Peyer's patch (tissue), 4 donors: ENCODE data around the gene B3GAT3. TPM values are rescaled to one million over a fixed set of nuclear protein-coding genes. Genes with fewer than 3 reads are reported as not detected.
A peak's percentile ranks its signal among the peaks of the same experiment; 100 is the strongest.
"Not testable (repeated sequence)": the region's sequence is repeated elsewhere in the genome, so short reads cannot be mapped to it uniquely, and the experiment has no call there.

Source experiments
- DNase-seq, 3 donors: peaks; one replicate each; pipeline ENCODE4 v3.0.0-alpha.2; 2017 to 2019
- H3K27ac ChIP-seq, 4 donors: fragments of 200-600 bp; sonication (generic); one replicate each; pipeline ENCODE4 v1.5.1; 2016 to 2019
- H3K27me3 ChIP-seq, 2 donors: fragments of 200-600 bp; sonication (generic); one replicate each; pipeline ENCODE4 v1.5.1; 2019
- H3K36me3 ChIP-seq, 3 donors: fragments of 200-600 bp; sonication (generic); one replicate each; pipeline ENCODE4 v1.5.1; 2016 to 2019
- H3K4me1 ChIP-seq, 4 donors: fragments of 200-600 bp; sonication (generic); one replicate each; pipeline ENCODE4 v1.5.1; 2016 to 2019
- H3K4me3 ChIP-seq, 4 donors: fragments of 200-600 bp; sonication (generic); 1 replicate in 3 of 4; 2 replicates in 1 of 4; pipeline ENCODE4 v1.5.1; 2016 to 2019; ENCODE audit warnings: mild to moderate bottlenecking in 1 of 4
- H3K9me3 ChIP-seq, 4 donors: fragments of 200-600 bp; sonication (generic); one replicate each; pipeline ENCODE4 v1.5.1; 2016 to 2019; ENCODE audit warnings: mild to moderate bottlenecking in 1 of 4
- POLR2A ChIP-seq, 2 donors: fragments of 450-650 bp; IDR thresholded peaks; one replicate each; pipeline ENCODE4 v1.5.1; 2017; ENCODE audit warnings: antibody characterized with exemption in 2 of 2, mild to moderate bottlenecking in 2 of 2, moderate library complexity in 2 of 2
- total RNA-seq, 4 donors: library from RNA; depleted of rRNA; stranded (reverse); fragments of >200 nt; gene quantifications; one replicate each; pipeline ENCODE4 v1.1.0, GENCODE V29; 2016
- TF ChIP-seq, protein P1 (sequence below), 6 experiments: fragments of 450-650 bp in 4 of 6; fragments of 200-600 bp in 2 of 6; sonication (generic) in 1 of 6; IDR thresholded peaks; one replicate each; pipeline ENCODE4 v1.5.1; 2017 to 2019; ENCODE audit warnings: antibody characterized with exemption in 6 of 6, mild to moderate bottlenecking in 3 of 6, moderate library complexity in 1 of 6

The B3GAT3 gene
- total RNA-seq, 4 donors from 2014 or later, result 26.6 to 88.3 (median 38.0) TPM

DNA sequence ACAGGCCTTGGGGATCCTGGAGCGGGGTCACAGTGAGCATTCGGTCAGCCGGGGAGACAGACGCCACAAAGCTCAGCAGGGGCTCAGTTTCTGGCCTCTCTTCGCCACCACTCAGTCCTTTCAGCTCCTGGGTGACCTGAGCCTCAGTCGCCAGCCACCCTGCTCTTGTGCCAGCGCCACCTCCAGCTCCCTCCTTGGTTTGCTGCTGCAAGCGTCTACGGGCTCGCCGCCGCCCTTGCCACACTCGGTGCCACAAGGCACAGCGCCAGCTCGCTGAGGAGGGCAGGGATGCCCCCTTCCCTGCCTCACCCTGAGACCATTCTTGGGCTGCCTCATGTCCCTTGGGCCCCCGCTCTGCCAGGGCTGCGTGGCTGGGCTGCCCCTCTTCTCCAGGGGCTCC, 46.6 kb downstream of the B3GAT3 start:
- Histone ChIP-seq H3K27ac (peak overlapping the region in 3 of 4 donors; percentile 81 to 93 (median 89)), H3K4me1 (peaks cover 0 to 27% (median 3%) of the 10 kb centered on the region in 4 donors), H3K9me3 (no peaks in the 10 kb centered on the region), H3K36me3 (peaks cover 0 to 48% (median 0%) of the 10 kb centered on the region in 3 donors), H3K4me3 (peak overlapping the region; percentile 61 to 83 (median 68)), H3K27me3 (no peaks in the 10 kb centered on the region)
- DNase-seq, result peak in 2 of 3 donors; percentile 61 to 69
- TF ChIP-seq, protein P1, sequence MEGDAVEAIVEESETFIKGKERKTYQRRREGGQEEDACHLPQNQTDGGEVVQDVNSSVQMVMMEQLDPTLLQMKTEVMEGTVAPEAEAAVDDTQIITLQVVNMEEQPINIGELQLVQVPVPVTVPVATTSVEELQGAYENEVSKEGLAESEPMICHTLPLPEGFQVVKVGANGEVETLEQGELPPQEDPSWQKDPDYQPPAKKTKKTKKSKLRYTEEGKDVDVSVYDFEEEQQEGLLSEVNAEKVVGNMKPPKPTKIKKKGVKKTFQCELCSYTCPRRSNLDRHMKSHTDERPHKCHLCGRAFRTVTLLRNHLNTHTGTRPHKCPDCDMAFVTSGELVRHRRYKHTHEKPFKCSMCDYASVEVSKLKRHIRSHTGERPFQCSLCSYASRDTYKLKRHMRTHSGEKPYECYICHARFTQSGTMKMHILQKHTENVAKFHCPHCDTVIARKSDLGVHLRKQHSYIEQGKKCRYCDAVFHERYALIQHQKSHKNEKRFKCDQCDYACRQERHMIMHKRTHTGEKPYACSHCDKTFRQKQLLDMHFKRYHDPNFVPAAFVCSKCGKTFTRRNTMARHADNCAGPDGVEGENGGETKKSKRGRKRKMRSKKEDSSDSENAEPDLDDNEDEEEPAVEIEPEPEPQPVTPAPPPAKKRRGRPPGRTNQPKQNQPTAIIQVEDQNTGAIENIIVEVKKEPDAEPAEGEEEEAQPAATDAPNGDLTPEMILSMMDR (IDR thresholded peaks at IDR 0.05), result no peak
- no peak for TF ChIP-seq POLR2A (IDR thresholded peaks at IDR 0.05)

DNA sequence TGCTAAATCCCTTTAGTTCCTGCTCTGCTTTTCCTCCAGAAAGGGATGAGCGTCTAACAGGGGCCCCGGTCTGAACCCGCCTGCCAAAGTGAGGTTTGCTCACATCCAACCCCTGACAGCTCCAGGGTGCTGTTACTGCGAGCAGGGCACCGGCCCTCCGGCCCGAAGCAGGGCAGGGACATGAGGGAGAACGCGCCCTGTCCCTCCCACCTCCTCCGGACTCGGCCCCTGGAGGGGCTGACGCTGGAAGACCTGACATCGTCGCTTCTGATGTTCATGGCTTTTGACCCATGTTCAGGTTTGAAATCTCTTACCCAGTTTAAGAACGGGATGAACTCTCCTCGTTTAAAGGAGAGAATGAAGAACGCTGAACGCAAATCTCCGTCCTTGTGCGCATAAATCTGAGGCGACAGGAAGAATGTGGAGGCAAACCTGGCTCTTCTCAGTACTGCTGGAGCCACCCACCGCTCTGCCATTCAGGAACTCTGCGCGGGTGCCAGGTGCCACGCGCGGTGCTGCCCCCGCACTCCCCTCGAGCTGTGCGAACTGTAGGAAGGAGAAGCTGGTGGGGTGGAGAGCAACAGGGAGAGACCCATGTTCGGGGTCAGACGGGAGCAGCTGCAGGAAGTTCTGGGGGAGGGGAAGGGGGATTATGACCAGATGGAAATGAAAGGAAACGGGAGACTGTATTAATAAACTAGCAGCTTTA, 47.3 kb downstream of the B3GAT3 start:
- Histone ChIP-seq H3K27me3 (no peaks in the 10 kb centered on the region), H3K4me1 (peaks cover 0 to 27% (median 3%) of the 10 kb centered on the region in 4 donors), H3K27ac (peak overlapping the region; percentile 81 to 93 (median 88)), H3K36me3 (peaks cover 0 to 48% (median 0%) of the 10 kb centered on the region in 3 donors), H3K4me3 (peak overlapping the region; percentile 61 to 83 (median 68)), H3K9me3 (no peaks in the 10 kb centered on the region)
- peak; percentile 37 to 63 (median 61) for DNase-seq
- no peak for TF ChIP-seq POLR2A (IDR thresholded peaks at IDR 0.05)
- TF ChIP-seq, protein P1 (IDR thresholded peaks at IDR 0.05), result no peak

DNA sequence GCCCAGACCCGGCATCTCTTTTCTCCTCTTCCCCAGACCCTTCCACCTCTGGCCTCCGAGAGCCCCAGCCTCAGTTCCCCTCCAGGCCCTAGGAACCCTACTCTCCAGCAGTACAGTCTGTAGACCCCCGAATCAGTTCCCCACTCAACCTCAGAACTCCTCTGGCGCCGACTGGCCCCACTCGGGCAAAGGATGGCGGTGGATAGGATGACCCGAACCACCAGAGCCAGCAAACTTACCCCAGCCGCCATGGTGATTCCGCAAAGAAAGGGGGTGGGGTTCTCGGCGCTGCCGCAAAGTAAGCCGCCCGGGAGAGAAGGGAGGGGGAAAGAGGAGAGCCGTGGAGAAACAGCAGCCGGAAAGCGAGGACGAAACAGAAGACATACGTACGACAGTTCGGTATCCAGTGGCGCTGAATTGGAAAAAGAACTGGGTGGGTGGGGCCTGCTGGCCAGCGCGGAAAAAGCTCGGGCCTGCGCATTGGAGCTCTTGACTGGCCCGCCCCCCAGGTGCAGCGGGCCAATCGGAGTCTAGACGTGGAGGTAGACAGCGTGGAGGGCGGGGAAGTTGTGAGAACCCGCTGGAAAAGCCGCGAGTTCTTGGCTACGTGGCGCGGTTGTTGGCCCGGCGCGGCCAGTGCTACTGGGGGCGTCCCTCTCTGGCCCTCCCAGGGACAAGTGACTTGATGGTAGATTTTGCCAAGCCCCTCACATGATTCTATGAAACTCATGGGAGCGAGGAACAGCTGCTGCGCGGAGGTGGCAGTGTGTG, 48.0 kb downstream of the B3GAT3 start, which contains the start of gene EEF1G:
TSS of gene EEF1G (minus strand) at position 300 of the 771 bp plus-strand sequence. CDS start at position 251, 49 bp downstream.
- H3K4me1 ChIP-seq, result peaks cover 0 to 27% (median 3%) of the 10 kb centered on the region in 4 donors
- H3K36me3 ChIP-seq, result peaks cover 0 to 49% (median 0%) of the 10 kb centered on the region in 3 donors
- peak; percentile 98 to 99 (median 98) for DNase-seq
- no peaks in the 10 kb centered on the region for H3K27me3 ChIP-seq
- no peaks in the 10 kb centered on the region for H3K9me3 ChIP-seq
- H3K27ac ChIP-seq, result peak within 1 kb of the TSS; percentile 82 to 93 (median 88)
- peak; percentile 79 to 87 for TF ChIP-seq POLR2A (IDR thresholded peaks at IDR 0.05)
- TF ChIP-seq, protein P1 (IDR thresholded peaks at IDR 0.05), result peak in 1 of 6 experiments; percentile 6
- peak within 1 kb of the TSS; percentile 74 to 83 (median 79) for H3K4me3 ChIP-seq

DNA sequence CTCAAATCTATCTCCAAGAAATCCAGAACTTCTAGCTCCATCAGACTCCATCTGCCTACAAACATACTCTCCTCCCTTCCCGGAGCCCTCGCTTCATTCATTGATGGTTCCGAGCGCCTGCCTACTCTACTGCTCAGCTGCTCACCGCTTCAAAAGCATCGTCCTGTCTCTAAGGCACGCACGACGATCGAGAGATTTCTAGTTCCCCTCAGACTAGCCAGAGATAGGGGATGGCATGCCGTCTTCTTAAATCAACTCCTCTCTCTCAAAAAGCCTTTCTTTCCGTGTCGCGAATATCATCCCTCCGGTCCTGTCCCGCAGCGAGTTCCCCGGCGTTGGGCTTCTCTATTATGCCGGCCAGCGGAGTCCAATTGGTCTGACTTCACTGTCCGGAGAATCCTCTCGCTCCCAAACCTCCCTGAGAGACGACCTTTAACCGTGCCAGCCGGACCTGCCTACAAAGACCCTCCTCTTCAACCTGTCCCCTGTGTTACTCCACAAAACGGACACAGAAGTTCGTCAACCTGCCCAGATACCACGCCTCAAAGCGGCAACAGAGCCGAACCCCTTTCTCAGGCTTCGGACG, 48.7 kb downstream of the B3GAT3 start:
- TF ChIP-seq, protein P1 (IDR thresholded peaks at IDR 0.05), result no peak
- no peak for TF ChIP-seq POLR2A (IDR thresholded peaks at IDR 0.05)
- DNase-seq, result no peak
- Histone ChIP-seq H3K4me3 (peak overlapping the region; percentile 74 to 83 (median 79)), H3K36me3 (peaks cover 0 to 49% (median 0%) of the 10 kb centered on the region in 3 donors), H3K27me3 (no peaks in the 10 kb centered on the region), H3K4me1 (peaks cover 0 to 27% (median 3%) of the 10 kb centered on the region in 4 donors), H3K9me3 (no peaks in the 10 kb centered on the region), H3K27ac (peak overlapping the region; percentile 77 to 89 (median 80))

DNA sequence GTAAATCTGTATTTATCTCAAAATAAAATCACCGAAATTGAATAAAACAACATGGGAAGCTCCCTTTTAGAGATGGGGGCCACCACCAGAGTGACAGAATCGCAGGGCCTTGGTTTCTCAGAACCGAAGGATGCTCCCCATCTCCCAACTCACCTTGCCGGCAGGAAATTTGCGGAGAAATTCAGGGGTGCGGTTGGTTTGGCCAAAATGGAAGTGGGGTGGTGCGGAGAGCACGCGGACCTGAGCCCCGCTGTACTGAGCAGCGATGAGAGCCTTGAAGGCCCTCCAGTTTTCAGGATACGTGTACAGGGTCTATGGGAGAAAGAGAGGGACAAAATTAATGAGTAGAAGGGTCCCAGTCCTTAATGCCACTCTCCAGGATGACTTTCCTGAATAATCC, 49.4 kb downstream of the B3GAT3 start:
- TF ChIP-seq, protein P1 (IDR thresholded peaks at IDR 0.05), result no peak
- no peak for TF ChIP-seq POLR2A (IDR thresholded peaks at IDR 0.05)
- peak overlapping the region; percentile 74 to 83 (median 79) for H3K4me3 ChIP-seq
- H3K9me3 ChIP-seq, result no peaks in the 10 kb centered on the region
- H3K4me1 ChIP-seq, result peaks cover 0 to 27% (median 3%) of the 10 kb centered on the region in 4 donors
- H3K27me3 ChIP-seq, result no peaks in the 10 kb centered on the region
- peaks cover 0 to 53% (median 0%) of the 10 kb centered on the region in 3 donors for H3K36me3 ChIP-seq
- peak in 1 of 3 donors; percentile 8 for DNase-seq
- peak overlapping the region in 3 of 4 donors; percentile 78 to 89 (median 82) for H3K27ac ChIP-seq

DNA sequence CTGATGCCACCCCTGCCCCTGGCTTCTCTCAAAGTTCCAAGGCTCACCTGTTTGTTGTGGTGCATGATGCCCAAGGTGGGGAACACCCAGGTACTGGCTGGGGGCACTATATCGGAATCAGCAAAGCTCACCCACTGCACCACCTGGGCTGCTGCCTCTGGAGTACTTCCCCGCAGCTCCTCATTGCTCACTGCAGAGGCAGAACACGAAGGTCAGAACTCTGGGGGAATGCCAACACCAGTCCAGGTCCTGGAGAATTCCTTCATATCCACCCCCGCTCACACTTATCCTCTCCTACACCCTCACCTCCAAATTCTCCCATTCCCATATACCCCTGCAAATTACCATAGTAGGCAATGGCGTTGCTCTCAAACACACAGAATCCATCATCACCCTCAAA, 50.3 kb downstream of the B3GAT3 start:
- not testable (repeated sequence) for H3K27ac ChIP-seq, H3K27me3 ChIP-seq, H3K9me3 ChIP-seq, H3K4me3 ChIP-seq
- peaks cover 0 to 62% (median 0%) of the 10 kb centered on the region in 3 donors for H3K36me3 ChIP-seq
- peak in 1 of 3 donors; percentile 11 for DNase-seq
- peaks cover 0 to 27% (median 3%) of the 10 kb centered on the region in 4 donors for H3K4me1 ChIP-seq

DNA sequence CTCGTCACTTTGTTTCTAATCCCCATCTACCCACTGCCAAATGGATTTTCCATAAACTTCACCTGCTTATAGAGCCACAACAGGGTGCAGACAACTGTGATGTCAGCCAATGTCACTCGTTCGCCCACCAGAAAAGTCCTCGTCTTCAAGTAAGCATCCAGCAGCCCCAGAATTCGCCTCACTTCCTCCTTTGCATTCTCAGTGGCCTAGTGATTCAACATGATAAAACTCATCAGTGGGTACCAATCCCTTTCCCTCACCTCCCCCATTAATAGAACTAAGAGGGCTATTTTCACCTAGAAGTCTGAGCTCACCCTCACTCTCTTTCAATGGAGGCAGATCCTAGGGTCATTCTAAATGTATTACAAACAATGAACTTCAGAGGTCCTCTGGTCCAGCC, 50.9 kb downstream of the B3GAT3 start:
- H3K4me3 ChIP-seq, H3K9me3 ChIP-seq, H3K27me3 ChIP-seq, H3K27ac ChIP-seq, DNase-seq: not testable (repeated sequence)
- Histone ChIP-seq H3K36me3 (peaks cover 0 to 62% (median 0%) of the 10 kb centered on the region in 3 donors), H3K4me1 (peaks cover 0 to 24% (median 3%) of the 10 kb centered on the region in 4 donors)
